Adrenal gland (tissue), 5 donors: ENCODE data around the gene CELF6.

Experiments used
- POLR2A ChIP-seq, 2 donors: fragments of 450-650 bp; IDR thresholded peaks; one replicate each; pipeline ENCODE4 v1.6.1; 2017; ENCODE audit warnings: antibody characterized with exemption in 2 of 2, mild to moderate bottlenecking in 2 of 2, moderate library complexity in 1 of 2
- TF ChIP-seq, protein P1 (sequence below), 6 experiments: fragments of 450-650 bp in 4 of 6; fragments of 200-600 bp in 2 of 6; sonication (generic) in 1 of 6; IDR thresholded peaks; 1 replicate in 5 of 6; 2 replicates in 1 of 6; pipeline versions ENCODE4 v1.5.1 to v1.8.0; 2016 to 2021; ENCODE audit warnings: antibody characterized with exemption in 6 of 6, mild to moderate bottlenecking in 2 of 6, moderate library complexity in 1 of 6
- donor health status: DM: no; HTN: no; CAD: no.

DNA sequence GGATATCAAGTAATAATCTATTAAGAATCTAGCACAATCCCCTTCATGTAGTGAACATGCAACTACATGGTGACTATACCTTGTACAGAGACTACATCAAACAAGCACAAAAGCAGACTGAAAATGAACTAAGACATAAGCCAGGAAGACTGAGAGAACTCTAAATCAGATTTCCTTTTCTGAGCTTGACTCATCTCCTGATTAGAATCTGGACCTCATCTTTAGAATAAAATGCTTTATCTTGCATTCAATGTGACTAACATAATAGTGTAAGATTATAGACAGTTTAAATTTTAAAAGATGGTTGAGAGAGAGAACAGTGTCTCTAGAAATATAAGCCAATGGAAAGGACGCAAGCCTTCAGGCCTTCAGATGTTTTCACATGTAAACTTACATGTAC is 71.4 kb downstream of the CELF6 start:
- TF ChIP-seq, protein P1, sequence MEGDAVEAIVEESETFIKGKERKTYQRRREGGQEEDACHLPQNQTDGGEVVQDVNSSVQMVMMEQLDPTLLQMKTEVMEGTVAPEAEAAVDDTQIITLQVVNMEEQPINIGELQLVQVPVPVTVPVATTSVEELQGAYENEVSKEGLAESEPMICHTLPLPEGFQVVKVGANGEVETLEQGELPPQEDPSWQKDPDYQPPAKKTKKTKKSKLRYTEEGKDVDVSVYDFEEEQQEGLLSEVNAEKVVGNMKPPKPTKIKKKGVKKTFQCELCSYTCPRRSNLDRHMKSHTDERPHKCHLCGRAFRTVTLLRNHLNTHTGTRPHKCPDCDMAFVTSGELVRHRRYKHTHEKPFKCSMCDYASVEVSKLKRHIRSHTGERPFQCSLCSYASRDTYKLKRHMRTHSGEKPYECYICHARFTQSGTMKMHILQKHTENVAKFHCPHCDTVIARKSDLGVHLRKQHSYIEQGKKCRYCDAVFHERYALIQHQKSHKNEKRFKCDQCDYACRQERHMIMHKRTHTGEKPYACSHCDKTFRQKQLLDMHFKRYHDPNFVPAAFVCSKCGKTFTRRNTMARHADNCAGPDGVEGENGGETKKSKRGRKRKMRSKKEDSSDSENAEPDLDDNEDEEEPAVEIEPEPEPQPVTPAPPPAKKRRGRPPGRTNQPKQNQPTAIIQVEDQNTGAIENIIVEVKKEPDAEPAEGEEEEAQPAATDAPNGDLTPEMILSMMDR (IDR thresholded peaks at IDR 0.05) = no peak
- no peak for TF ChIP-seq POLR2A (IDR thresholded peaks at IDR 0.05)
